ENCODE results near the gene SIL1.
A peak's percentile ranks its signal among the peaks of the same experiment; 100 is the strongest.
"Not testable (repeated sequence)": the region's sequence is repeated elsewhere in the genome, so short reads cannot be mapped to it uniquely, and the experiment has no call there.

The SIL1 gene

DNA sequence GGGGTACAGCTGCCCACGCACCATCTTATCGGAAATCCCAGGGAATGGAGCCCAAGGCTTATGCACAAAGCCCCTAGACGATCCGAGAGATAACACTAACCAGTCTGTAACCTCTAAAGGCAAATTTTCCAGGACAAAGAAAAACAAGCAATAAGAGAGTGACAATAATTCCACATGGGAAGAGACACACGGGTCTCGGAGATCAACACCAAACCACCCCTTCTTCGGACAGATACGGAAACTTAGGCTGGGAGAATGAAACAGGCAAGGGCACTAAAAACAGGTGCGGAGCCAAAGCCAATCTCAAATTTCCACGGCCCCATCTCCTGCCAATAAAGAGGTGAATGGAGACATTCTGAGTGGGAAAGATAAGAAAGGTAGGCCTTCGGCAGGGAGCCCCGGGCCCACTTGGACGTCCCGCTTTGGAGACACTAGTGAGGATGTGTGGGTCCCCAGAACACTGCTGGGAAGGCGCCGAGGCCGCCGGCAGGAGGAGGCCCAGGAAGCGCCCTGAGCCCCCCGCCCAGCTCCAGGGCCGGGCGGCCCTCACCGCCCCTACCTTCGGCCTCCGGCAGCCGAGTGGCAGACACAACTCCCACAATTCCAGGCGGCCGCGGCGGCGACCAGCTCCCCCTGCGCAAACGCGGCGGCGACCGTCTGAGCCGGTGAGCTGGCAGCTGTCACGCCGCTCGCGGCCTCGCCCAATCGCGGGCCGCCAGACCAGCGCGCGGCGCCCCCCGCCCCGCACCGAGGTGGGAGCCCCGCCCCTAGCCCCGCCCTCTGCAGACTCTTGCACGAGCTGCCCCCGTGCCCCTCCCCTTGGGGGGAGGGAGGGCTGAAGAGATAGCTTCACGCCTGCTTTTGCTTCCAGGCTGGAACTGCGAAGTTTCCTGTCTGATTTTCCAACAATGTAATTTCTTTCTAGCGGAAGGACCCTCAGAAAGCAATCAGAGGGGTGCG lies at the start of gene SIL1:
TSS of gene SIL1 (minus strand) at position 659 of the 960 bp plus-strand sequence. CDS start 70,525 bp downstream, outside the sequence.
- DNase-seq (ENCODE audit: low read depth), result peak; percentile 97

DNA sequence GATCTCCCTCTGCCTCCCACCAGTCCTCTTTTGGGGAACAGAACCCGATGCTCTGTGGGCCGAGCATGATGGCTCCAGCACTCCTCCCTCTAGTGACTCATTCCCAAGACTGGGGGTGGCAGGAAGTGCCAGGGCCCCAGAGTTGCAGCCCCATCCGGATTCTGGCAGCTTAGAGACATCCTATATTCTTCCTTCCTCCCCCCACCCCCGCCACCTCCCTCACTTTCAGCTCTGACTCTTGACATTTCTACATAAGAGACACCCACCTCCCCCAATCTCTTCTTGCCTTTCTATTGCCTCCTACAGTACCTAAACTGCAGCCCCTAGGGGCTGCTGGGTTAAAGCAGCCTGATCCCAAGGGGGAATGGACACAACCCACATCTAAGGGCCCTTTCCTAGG lies 48.2 kb upstream of the SIL1 start:
- DNase-seq (ENCODE audit: low read depth), result peak; percentile 18

DNA sequence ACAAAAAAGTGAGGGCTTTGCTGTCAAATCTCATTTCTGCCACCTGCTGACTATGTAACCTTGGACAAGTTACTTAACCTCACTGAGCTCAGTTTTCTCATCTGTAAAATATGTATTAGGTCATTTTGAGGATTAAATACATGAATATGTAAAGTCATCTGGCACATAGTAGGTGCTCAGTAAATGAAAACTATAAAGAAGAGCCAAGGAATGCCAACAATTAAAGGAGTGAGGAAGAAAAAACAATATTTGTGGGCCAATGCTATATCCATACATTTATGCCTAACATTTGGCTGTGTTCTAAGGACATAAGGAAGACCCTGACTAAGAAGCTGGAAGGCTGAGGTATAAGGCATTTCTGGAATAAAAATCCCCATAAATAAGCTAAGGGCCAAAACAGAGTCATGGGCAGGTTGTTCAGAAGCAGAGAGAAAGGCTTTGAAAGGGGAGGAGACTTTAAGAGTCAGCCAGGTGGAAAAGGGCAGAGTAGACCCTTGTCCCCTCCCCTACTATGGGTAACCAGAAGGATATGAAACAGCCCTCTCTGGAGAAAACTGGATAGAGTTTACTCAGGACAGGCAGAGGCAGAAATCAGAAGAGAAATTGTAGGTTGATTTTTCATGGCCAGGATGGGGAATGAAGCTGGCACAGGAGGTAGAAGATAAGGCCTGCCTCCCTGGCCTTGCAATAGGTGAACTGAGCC lies 47.6 kb upstream of the SIL1 start:
- no peak for DNase-seq (ENCODE audit: low read depth)

DNA sequence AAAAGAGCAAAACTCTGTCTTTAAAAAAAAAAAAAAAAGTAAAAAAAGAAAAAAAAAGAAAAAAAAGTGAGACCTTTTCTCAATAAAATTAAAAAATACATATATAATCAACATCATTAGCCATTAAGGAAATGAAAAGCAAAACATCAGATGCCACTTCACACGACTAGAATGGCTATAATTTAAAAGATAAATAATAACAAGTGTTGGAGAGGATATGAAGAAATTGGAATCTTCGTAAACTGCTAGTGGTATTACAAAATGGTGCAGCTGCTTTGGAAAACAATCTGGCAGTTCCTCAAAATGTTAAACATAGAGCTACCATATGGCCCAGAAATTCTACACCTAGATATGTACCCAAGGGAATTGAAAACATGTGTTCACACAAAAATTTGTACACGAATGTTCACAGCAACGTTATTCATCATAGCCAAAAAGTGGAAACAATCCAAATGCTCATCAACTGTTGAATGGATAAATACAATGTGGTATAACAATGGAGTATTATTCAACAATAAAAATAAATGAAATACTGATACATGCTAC lies 45.3 kb upstream of the SIL1 start:
- DNase-seq (ENCODE audit: low read depth), result no peak

DNA sequence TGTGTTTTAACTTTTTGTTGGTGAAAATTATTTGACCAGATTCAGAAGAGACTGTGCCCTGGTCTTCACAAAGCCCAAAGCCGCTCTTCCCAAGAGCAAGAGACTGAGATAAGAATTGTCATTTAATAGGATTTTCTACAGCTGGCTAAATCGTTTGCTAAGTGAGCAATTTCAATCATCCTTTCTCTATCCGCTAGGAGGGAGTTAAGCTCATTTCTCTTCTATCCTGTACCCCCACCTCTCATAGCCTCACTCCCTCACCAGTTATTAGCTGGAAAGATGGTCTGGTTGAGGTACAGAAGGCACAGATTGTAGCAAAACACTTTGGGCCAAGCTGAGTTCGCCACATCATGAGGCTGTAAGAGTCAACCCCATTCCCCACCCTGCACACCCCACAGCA lies 43.0 kb upstream of the SIL1 start:
- no peak for DNase-seq (ENCODE audit: low read depth)

DNA sequence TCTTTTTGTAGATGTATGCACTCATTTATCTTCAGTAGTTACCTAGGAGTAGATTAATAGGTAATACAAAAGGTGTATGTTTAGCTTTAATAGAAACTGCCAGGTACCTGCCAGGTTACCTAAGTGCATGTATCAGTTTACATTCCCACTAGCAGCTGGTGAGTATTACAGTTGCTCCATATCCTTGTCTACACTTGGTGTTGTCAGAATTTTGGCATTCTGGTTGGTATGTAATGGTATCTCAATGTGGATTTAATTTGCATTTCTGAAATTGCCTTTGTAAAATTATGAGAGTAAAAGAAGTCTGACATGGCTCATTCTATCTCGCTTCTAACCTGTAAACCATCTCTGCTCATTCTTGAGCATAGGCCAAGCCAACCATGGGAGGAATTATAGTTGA lies 38.3 kb upstream of the SIL1 start:
- no peak for DNase-seq (ENCODE audit: low read depth)

DNA sequence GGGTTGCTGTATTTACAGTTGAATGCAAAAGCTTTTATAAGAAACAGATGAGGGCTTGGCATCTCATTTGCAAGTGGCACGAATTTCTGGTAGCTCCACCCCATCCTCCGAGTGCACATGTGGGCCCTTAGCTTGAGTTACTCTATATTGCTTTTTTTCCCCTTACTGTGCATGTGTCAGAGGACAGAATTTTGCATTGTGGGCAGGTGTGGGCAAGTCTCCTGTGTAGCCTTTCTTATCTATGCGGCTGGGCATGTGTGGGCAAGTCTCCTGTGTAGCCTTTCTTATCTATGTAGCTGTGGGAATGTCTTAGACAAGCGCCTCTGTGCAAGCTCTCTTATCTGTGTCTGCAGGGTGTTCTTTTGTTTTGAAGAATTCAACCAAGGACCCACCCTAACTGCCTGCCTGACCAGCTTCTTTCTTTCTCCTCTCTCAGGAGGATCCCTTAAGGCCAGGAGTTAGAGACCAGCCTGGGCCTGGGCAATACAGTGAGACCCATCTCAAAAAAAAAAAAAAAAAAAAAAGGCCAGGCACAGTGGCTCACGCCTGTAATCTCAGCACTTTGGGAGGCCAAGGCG lies 34.1 kb upstream of the SIL1 start:
- no peak for DNase-seq (ENCODE audit: low read depth)

DNA sequence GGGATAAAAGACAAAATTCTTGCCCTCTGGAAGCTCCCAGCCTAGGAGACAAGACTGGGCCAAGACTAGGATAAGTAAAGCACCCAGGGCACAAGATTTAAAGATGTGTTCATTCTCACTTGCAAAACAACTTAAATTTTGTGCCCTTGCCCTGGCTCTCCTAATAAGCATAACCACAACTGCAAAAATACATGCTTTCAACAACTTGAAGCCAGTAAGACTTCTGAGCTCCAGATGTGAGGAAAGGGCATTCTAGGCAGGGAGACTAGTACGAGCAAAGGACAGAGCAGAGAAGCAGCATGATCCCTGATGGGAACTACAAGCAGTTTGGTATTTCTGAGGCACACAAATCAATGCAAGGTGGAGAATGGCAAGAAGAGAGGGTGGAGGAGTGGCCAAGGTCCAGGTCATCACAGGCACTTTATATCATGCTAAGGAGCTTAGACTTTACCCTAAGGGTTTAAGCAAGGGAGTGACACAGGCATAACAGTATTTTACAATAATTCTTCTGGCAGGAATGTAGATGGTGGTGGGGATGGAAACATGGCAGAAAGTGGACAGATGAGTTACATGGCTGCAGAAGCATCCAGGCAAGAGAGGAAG lies 30.1 kb upstream of the SIL1 start:
- no peak for DNase-seq (ENCODE audit: low read depth)

DNA sequence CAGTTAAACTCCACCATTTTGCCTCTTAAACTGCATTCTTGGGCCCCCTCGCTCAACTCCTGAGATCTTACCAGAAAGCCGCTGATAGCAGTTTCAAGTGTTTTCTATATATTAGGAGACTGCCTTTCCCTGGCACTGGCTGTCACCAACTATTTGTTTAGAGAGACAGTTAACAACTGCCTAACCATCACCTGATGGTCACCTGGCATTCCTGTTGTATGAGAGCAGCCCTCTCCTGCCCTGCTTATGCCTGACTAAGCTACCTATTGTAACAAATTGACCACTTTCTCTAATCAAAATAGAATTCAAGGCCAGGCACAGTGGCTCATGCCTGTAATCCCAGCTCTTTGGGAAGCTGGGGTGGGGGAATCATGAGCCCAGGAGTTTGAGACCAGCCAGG lies 28.0 kb upstream of the SIL1 start:
- DNase-seq (ENCODE audit: low read depth), result no peak

DNA sequence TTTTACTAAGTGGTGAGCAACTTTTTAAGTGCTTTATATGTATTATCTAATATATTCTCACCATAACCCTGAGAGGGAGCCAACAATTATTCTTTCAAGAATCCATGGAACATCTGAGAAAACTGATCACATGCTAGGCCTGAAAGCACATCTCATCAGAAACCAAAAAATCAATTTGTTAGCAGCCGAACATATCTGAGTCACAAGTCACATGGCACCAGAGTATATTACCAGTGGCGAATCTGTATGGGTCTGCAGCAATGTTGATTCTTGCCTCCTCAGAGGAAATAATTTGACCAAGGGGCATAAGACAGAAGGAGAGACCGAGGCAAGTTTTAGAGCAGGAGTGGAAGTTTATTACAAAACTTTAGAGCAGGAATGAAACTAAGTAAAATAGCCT lies 25.3 kb upstream of the SIL1 start:
- DNase-seq (ENCODE audit: low read depth), result no peak

DNA sequence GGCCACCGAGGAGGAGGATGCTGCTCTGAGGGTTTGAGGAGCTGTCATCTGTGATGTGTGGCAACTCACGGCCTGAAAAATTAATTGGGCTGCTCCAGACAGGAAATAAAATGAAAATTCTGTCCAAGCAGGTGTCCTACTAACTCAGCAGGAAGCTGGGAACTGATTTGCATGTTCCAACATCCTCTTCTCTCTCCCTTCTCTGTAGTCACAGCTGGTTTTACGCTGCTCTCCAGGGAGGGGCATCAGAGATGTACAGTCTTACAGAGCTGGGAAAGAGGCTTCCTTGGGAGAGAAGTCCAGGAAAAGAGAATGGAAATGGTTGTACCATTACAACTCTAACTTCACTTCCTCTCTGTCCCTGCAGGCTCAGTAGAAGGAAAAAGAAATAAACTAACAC lies 24.2 kb upstream of the SIL1 start:
- DNase-seq (ENCODE audit: low read depth), result no peak

DNA sequence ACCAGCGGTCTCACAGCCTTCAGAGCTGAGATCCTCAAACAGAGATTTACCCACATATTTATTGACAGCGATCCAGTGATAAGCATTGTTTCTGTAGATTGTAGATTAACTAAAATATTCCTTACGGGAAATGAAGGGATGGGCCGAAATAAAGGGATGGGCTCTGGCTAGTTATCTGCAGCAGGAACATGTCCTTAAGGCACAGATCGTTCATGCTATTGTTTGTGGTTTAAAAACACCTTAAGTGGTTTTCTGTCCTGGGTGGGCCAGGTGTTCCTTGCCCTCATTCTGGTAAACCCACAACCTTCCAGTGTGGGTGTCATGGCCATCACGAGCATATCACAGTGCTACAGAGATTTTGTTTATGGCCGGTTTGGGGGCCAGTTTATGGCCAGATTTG lies 19.9 kb upstream of the SIL1 start:
- DNase-seq (ENCODE audit: low read depth), result not testable (repeated sequence)

DNA sequence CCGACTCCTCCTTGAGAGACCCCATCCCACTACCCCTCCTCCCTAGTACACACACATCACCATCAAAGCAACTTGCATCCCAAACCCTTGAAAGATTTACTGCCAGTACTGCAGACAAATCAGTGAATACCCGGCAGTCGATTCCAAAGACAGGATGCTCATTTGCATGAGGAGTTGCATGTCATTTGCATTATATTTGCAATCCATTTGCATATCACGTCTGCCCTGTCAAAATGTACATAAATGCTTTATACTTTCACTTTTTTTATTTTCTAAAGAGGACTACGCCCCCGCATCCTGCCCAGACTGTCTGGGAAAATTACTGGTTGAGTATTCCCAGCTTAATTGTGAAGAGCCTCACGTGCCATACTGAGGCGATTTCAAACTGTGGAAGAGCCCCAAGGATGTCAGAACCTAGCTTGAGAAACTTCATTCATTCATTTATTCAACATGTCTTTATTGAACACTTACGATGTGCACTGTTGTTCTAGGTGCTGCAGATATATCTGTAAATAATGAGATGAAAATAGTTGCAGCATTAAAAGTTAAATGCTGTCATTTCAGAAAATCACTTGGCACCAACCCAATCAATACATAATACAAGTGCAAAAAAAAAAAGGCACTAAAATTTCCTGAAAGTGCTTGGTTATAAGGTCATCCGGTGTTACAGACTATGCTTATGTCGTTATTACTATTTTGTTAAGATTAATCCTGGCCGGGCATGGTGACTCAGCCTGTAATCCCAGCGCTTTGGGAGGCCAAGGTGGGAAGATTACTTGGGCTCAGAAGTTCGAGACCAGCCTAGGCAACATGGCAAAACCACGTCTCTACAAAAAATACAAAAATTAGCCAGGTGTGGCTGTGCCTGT lies 17.2 kb upstream of the SIL1 start:
- DNase-seq (ENCODE audit: low read depth), result no peak

DNA sequence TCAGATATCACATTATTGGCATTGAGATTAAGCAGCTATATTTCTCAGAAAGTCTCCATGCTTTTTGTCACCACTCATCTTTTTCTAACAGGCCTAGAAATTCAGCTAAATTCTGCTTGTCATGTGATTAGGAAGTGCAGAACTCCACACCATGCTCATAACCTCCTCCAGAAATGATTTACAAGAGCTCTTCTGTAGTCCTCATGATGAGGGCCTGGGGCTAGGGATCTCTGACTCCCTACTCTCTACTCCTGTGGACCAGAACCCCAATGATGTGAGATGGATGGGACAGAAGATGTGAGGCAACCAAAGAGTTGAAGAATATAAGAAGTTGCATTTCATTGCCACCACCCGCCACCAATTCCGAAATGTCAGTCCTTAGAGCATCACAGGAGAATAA lies 16.5 kb upstream of the SIL1 start:
- DNase-seq (ENCODE audit: low read depth), result no peak

DNA sequence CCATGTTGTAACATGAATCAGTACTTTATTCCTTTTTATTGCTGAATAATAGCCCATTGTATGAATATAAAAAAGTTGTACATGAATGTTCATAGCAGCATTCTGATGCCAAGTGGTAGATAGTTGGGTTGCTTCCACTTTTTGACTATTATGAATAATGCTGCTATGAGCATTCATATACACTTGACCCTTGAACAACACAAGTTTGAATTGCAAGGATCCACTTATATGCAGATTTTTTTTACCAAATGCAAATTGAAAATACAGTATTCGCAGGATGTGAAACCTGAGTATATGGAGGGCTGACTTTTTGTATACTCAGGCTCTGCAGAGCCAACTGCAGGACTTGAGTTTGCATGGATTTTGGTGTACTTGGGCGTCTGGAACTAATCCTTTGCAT lies 14.7 kb upstream of the SIL1 start:
- no peak for DNase-seq (ENCODE audit: low read depth)

DNA sequence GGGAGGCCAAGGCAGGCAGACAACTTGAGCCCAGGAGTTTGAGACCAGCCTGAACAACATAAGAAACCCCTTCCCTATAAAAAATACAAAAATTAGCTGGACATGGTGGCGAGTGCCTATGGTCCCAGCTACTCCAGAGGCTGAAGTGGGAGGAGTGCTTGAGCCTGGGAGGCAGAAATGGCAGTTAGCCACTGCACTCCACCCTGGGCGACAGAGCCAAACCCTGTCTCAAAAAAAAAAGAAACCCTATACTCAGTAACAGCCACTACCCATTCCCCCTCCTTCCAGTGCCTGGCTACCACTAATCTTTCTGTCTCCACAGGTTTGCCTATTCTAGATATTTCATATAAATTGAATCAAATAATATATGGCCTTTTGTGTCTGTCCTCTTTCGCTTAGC lies 14.3 kb upstream of the SIL1 start:
- no peak for DNase-seq (ENCODE audit: low read depth)

DNA sequence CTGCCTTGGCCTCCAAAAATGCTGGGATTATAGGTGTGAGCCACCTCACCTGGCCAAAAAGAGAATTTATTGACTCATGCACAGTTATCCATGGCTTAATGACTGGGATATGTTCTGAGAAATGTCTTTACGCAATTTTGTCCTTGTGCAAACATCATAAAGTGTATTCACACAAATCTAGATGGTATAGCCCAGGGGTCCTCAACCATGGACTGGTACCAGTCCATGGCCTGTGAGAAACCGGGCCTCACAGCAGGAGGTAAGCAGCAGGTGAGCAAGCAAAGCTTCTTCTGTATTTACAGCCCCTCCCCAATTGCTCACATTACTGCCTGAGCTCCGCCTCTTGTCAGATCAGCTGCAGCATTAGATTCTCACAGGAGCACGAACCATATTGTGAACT lies 12.4 kb upstream of the SIL1 start:
- DNase-seq (ENCODE audit: low read depth), result no peak

DNA sequence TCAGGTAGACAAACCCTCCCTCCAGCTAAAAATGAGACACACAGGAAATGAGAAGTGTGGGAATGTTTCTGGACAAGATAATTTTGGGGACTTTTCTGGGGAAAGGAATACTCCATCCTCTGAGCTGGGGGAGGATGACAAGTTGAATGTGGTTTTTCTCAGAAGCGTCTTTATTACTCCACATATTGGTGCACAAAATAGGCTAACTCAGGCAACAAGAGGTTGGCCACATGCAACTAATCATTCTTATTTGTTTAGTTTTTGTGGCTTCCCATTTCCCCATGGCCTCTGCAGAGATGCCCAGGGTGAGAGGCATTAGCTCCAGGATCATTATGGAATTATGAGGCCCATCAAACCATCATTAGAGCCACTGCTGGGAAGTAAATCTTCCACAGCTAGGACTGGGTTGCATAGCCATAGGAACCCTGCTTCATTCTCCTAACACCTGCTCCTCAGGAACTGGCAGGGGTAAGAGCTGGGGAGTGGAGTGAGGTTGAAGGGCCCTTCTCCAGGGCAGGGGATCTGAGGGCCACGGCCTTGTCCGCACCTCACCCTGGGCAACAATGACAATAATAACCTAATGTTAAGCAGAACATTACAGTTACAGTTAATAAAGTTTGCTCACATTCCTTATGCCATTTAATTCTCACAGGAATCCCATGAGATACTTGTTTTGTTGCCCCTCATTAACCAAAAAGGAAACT lies 9.3 kb upstream of the SIL1 start:
- DNase-seq (ENCODE audit: low read depth), result no peak

DNA sequence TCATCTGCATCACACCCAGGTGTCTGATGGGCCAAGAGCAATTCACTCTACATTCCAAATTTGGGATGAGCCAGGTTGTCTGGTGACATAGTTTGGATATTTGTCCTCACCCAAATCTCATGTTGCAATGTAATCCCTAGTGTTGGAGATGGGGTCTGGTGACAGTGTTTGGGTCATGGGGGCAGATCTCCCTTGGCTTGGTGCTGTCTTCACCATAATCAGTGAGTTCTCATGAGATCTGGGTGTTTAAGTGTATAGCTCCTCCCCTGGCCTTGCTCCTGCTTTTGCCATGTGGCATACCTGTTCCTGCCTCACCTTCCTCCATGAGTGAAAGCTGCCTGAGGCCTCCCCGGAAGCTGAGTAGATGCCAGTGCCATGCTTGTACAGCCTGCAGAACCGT lies 7.4 kb upstream of the SIL1 start:
- no peak for DNase-seq (ENCODE audit: low read depth)

DNA sequence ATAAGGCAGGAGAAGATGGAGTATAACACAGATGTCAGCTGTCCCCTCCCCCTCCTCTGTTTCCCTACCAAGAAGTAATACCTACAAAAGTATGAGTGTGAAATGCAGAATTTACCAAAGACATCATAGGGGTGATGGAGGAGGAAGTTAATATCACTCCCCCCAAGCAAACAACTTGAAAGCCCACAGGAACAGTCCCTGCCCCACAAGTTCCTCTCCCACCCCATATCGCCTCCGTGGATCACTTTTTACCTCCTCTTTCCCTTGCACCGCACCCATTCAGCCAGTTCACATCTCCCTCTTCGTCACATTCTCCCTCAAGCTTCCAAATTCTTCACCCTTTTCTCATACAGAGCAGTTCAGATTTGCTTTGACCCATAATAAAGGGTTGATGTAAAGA lies 7.0 kb upstream of the SIL1 start:
- DNase-seq (ENCODE audit: low read depth), result no peak

DNA sequence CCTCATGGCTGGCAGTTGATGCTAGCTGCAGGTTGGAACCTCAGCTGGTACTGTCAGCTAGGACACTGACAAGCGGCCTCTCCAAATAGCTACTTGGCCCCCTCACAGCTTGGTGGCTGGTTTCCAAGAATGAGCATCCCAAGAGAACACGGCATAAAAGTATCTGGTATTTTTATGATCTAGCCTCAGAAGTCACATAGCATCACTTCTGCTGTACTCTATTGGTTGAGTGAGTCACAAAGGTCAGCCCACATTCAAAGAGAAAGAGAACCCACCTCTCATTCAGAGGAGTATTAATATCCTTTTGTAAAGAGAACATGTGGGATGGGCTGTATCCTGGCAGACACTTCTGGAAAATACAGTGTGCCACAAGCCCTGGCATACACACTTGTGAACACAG lies 6.0 kb upstream of the SIL1 start:
- DNase-seq (ENCODE audit: low read depth), result no peak

Measured in stimulated activated CD8-positive, alpha-beta memory T cell treated with anti-CD3 and anti-CD28 coated beads, Interleukin-15, amount 100 ng/mL, for 24 hours (primary cell).